HG03460 (cell line): ENCODE results near the gene ATXN1.
"Not testable (repeated sequence)": the region's sequence is repeated elsewhere in the genome, so short reads cannot be mapped to it uniquely, and the experiment has no call there.

ENCODE experiments used
- ATAC-seq: cut with Tn5 transposase; IDR thresholded peaks from one replicate; pipeline ENCODE4 v1.9.1; 2021; ENCODE audit not compliant: unreplicated experiment

ATXN1 gene

GRCh38 chr6:16272201-16272600, 489.1 kb downstream of the ATXN1 start:
- no peak for ATAC-seq

- ATAC-seq, result no peak
Observed at GRCh38 chr6:16271428-16271827, 489.8 kb downstream of the ATXN1 start.

GRCh38 chr6:16270178-16270794, 491.0 kb downstream of the ATXN1 start:
- ATAC-seq, result no peak

- not testable (repeated sequence) for ATAC-seq
Observed at GRCh38 chr6:16269442-16270070, 491.7 kb downstream of the ATXN1 start.

GRCh38 chr6:16267428-16268263, 493.6 kb downstream of the ATXN1 start:
- no peak for ATAC-seq

GRCh38 chr6:16265351-16266341, 495.6 kb downstream of the ATXN1 start:
- no peak for ATAC-seq

GRCh38 chr6:16264785-16265184, 496.5 kb downstream of the ATXN1 start:
- ATAC-seq, result no peak

GRCh38 chr6:16263464-16264099, 497.7 kb downstream of the ATXN1 start:
- ATAC-seq, result not testable (repeated sequence)

- not testable (repeated sequence) for ATAC-seq
Observed at GRCh38 chr6:16262773-16263172, 498.5 kb downstream of the ATXN1 start.

- not testable (repeated sequence) for ATAC-seq
Observed at GRCh38 chr6:16260602-16261001, 500.7 kb downstream of the ATXN1 start.

- ATAC-seq, result not testable (repeated sequence)
Observed at GRCh38 chr6:16259604-16260003, 501.7 kb downstream of the ATXN1 start.

GRCh38 chr6:16258709-16259075, 502.6 kb downstream of the ATXN1 start:
- no peak for ATAC-seq

- no peak for ATAC-seq
Observed at GRCh38 chr6:16257999-16258708, 503.1 kb downstream of the ATXN1 start.

- ATAC-seq, result no peak
Observed at GRCh38 chr6:16256781-16257180, 504.5 kb downstream of the ATXN1 start.

GRCh38 chr6:16254535-16254934, 506.7 kb downstream of the ATXN1 start:
- no peak for ATAC-seq

GRCh38 chr6:16253399-16254144, 507.7 kb downstream of the ATXN1 start:
- ATAC-seq, result no peak

- no peak for ATAC-seq
Observed at GRCh38 chr6:16252686-16253299, 508.5 kb downstream of the ATXN1 start.

GRCh38 chr6:16251706-16252105, 509.6 kb downstream of the ATXN1 start:
- no peak for ATAC-seq

- no peak for ATAC-seq
Observed at GRCh38 chr6:16249971-16250370, 511.3 kb downstream of the ATXN1 start.
